ENCODE data around the gene TMEM178A. TPM values are rescaled to one million over a fixed set of nuclear protein-coding genes. Genes with fewer than 3 reads are reported as not detected.

Gene TMEM178A
- total RNA-seq, 1 experiment from 2014 or later = 0.86 TPM

GRCh38 chr2:39736640-39737039 is 70.9 kb downstream of the TMEM178A start:
- no peaks in the 10 kb centered on the region for H3K9me3 Mint-ChIP-seq (ENCODE audit: unreplicated experiment)
- intact Hi-C loops (cut with micrococcal nuclease) = no loop called here
- TF ChIP-seq, protein P1, sequence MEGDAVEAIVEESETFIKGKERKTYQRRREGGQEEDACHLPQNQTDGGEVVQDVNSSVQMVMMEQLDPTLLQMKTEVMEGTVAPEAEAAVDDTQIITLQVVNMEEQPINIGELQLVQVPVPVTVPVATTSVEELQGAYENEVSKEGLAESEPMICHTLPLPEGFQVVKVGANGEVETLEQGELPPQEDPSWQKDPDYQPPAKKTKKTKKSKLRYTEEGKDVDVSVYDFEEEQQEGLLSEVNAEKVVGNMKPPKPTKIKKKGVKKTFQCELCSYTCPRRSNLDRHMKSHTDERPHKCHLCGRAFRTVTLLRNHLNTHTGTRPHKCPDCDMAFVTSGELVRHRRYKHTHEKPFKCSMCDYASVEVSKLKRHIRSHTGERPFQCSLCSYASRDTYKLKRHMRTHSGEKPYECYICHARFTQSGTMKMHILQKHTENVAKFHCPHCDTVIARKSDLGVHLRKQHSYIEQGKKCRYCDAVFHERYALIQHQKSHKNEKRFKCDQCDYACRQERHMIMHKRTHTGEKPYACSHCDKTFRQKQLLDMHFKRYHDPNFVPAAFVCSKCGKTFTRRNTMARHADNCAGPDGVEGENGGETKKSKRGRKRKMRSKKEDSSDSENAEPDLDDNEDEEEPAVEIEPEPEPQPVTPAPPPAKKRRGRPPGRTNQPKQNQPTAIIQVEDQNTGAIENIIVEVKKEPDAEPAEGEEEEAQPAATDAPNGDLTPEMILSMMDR (IDR thresholded peaks at IDR 0.05; ENCODE audit: unreplicated experiment) = no peak
- no peak for DNase-seq (ENCODE audit: unreplicated experiment)
- H3K27ac Mint-ChIP-seq (ENCODE audit: low read depth, unreplicated experiment) = no peak overlapping the region
- no TSS peak for BruUV-seq (replicated peaks)
- POLR2A ChIA-PET = no interaction called here
- peaks cover 20% of the 10 kb centered on the region for H3K4me1 Mint-ChIP-seq (ENCODE audit: insufficient read depth, unreplicated experiment)
- CTCF ChIA-PET = interaction anchor here (1.0 kb wide), 1 partner anchor 39 kb away, joined by 5 read pairs; no protein-coding TSS in a partner anchor
- H3K4me3 Mint-ChIP-seq (ENCODE audit: unreplicated experiment) = no peak overlapping the region
- peaks cover 66% of the 10 kb centered on the region for H3K36me3 Mint-ChIP-seq (ENCODE audit: insufficient read depth, unreplicated experiment)
- no peaks in the 10 kb centered on the region for H3K27me3 Mint-ChIP-seq (ENCODE audit: insufficient read depth, unreplicated experiment)

- intact Hi-C loops (cut with micrococcal nuclease) = no loop called here
- ChIA-PET CTCF (interaction anchor here (0.6 to 0.9 kb wide), 2 partner anchors 41 to 57 kb away, joined by 3 read pairs; no protein-coding TSS in a partner anchor), POLR2A (interaction anchor here (0.6 kb wide), 1 partner anchor 666 kb away, joined by 3 read pairs; no protein-coding TSS in a partner anchor)
- no peak overlapping the region for H3K27ac Mint-ChIP-seq (ENCODE audit: low read depth, unreplicated experiment)
- peaks cover 76% of the 10 kb centered on the region for H3K36me3 Mint-ChIP-seq (ENCODE audit: insufficient read depth, unreplicated experiment)
- TF ChIP-seq, protein P1 (IDR thresholded peaks at IDR 0.05; ENCODE audit: unreplicated experiment) = no peak
- H3K4me3 Mint-ChIP-seq (ENCODE audit: unreplicated experiment) = no peak overlapping the region
- peaks cover 20% of the 10 kb centered on the region for H3K4me1 Mint-ChIP-seq (ENCODE audit: insufficient read depth, unreplicated experiment)
- BruUV-seq (replicated peaks) = no TSS peak
- H3K27me3 Mint-ChIP-seq (ENCODE audit: insufficient read depth, unreplicated experiment) = no peaks in the 10 kb centered on the region
- no peaks in the 10 kb centered on the region for H3K9me3 Mint-ChIP-seq (ENCODE audit: unreplicated experiment)
- peak; percentile 12 for DNase-seq (ENCODE audit: unreplicated experiment)
These were observed 71.9 kb downstream of the TMEM178A start for GRCh38 chr2:39737661-39738060.

GRCh38 chr2:39738936-39739335 is 73.2 kb downstream of the TMEM178A start:
- no peak overlapping the region for H3K4me3 Mint-ChIP-seq (ENCODE audit: unreplicated experiment)
- no peak overlapping the region for H3K27ac Mint-ChIP-seq (ENCODE audit: low read depth, unreplicated experiment)
- BruUV-seq (replicated peaks) = no TSS peak
- ChIA-PET POLR2A (interaction anchor here (0.7 kb wide), 1 partner anchor 302 kb away, joined by 3 read pairs; the partner anchor contains the start of gene MAP4K3), CTCF (interaction anchor here (1.0 to 1.7 kb wide), 3 partner anchors 9 to 358 kb away, joined by 3 to 6 read pairs (median 5); no protein-coding TSS in a partner anchor)
- TF ChIP-seq, protein P1 (IDR thresholded peaks at IDR 0.05; ENCODE audit: unreplicated experiment) = no peak
- peaks cover 76% of the 10 kb centered on the region for H3K36me3 Mint-ChIP-seq (ENCODE audit: insufficient read depth, unreplicated experiment)
- no peak for DNase-seq (ENCODE audit: unreplicated experiment)
- intact Hi-C loops (cut with micrococcal nuclease) = no loop called here
- peaks cover 27% of the 10 kb centered on the region for H3K4me1 Mint-ChIP-seq (ENCODE audit: insufficient read depth, unreplicated experiment)
- H3K27me3 Mint-ChIP-seq (ENCODE audit: insufficient read depth, unreplicated experiment) = no peaks in the 10 kb centered on the region
- H3K9me3 Mint-ChIP-seq (ENCODE audit: unreplicated experiment) = no peaks in the 10 kb centered on the region

DNA sequence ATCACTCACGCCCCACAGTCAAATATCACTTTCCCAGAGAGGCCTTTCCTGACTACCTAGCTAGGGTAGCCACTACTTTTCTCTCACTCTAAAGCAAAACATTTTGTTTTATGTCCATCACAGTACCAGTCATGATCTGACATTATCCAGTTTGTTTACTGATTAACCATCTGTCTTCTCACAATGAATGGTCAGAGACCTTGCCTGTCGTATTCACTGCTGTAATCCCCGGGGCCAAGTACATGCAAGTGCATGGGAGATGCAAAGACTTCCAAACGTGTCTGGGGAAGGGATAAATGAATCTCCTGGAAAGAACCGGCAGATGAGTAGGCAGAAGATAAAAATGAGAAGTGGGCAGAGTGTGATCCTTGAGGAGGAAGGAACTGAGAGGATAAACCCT is 73.7 kb downstream of the TMEM178A start:
- CTCF ChIA-PET = interaction anchor here (1.1 to 1.7 kb wide), 2 partner anchors 10 to 225 kb away, joined by 5 to 6 read pairs; no protein-coding TSS in a partner anchor
- H3K9me3 Mint-ChIP-seq (ENCODE audit: unreplicated experiment) = no peaks in the 10 kb centered on the region
- H3K4me1 Mint-ChIP-seq (ENCODE audit: insufficient read depth, unreplicated experiment) = peaks cover 22% of the 10 kb centered on the region
- no TSS peak for BruUV-seq (replicated peaks)
- TF ChIP-seq, protein P1 (IDR thresholded peaks at IDR 0.05; ENCODE audit: unreplicated experiment) = no peak
- no peak overlapping the region for H3K4me3 Mint-ChIP-seq (ENCODE audit: unreplicated experiment)
- no peak overlapping the region for H3K27ac Mint-ChIP-seq (ENCODE audit: low read depth, unreplicated experiment)
- H3K36me3 Mint-ChIP-seq (ENCODE audit: insufficient read depth, unreplicated experiment) = peaks cover 75% of the 10 kb centered on the region
- POLR2A ChIA-PET = interaction anchor here (0.7 kb wide), 1 partner anchor 302 kb away, joined by 3 read pairs; the partner anchor contains the start of gene MAP4K3
- intact Hi-C loops (cut with micrococcal nuclease) = no loop called here
- no peaks in the 10 kb centered on the region for H3K27me3 Mint-ChIP-seq (ENCODE audit: insufficient read depth, unreplicated experiment)
- DNase-seq (ENCODE audit: unreplicated experiment) = no peak
